GM19238 (cell line): Measurements from ENCODE around the gene TSPAN18.

Experiments
- DNase-seq: peaks from one replicate; pipeline ENCODE4 v3.0.0; 2011; ENCODE audit warnings: low spot score; ENCODE audit not compliant: insufficient read length

The TSPAN18 gene

GRCh38 chr11:44915004-44915403 lies 188.2 kb downstream of the TSPAN18 start:
- no peak for DNase-seq

GRCh38 chr11:44915621-44916020 lies 188.9 kb downstream of the TSPAN18 start:
- no peak for DNase-seq

- DNase-seq: no peak
Measured at GRCh38 chr11:44916331-44916730, 189.6 kb downstream of the TSPAN18 start.

GRCh38 chr11:44916801-44917385 lies 190.1 kb downstream of the TSPAN18 start:
- DNase-seq: no peak

GRCh38 chr11:44917741-44918140 lies 191.0 kb downstream of the TSPAN18 start:
- DNase-seq: no peak

- no peak for DNase-seq
Measured at GRCh38 chr11:44920451-44920850, 193.7 kb downstream of the TSPAN18 start.

GRCh38 chr11:44923115-44923514 lies 196.4 kb downstream of the TSPAN18 start:
- DNase-seq: no peak

- no peak for DNase-seq
Measured at GRCh38 chr11:44923806-44924205, 197.0 kb downstream of the TSPAN18 start.

- no peak for DNase-seq
Measured at GRCh38 chr11:44926036-44926435, 199.3 kb downstream of the TSPAN18 start.

- DNase-seq: peak; percentile 58
Measured at GRCh38 chr11:44927174-44927661, 200.5 kb downstream of the TSPAN18 start.

GRCh38 chr11:44928144-44928543 lies 201.4 kb downstream of the TSPAN18 start:
- DNase-seq: no peak

GRCh38 chr11:44928816-44929215 lies 202.1 kb downstream of the TSPAN18 start:
- DNase-seq: no peak

GRCh38 chr11:44930588-44931302 lies 204.0 kb downstream of the TSPAN18 start:
- DNase-seq: no peak

GRCh38 chr11:44931466-44931865 lies 204.7 kb downstream of the TSPAN18 start:
- no peak for DNase-seq

GRCh38 chr11:44934110-44934509 lies 207.3 kb downstream of the TSPAN18 start:
- no peak for DNase-seq

GRCh38 chr11:44934735-44935250 lies 208.0 kb downstream of the TSPAN18 start:
- no peak for DNase-seq

- peak; percentile 69 for DNase-seq
Measured at GRCh38 chr11:44936525-44936924, 209.8 kb downstream of the TSPAN18 start.

GRCh38 chr11:44936951-44937543 lies 210.3 kb downstream of the TSPAN18 start:
- no peak for DNase-seq

- no peak for DNase-seq
Measured at GRCh38 chr11:44938066-44938691, 211.4 kb downstream of the TSPAN18 start.

GRCh38 chr11:44939673-44940395 lies 213.1 kb downstream of the TSPAN18 start:
- no peak for DNase-seq

- no peak for DNase-seq
Measured at GRCh38 chr11:44940404-44940803, 213.6 kb downstream of the TSPAN18 start.
